HG03060 (cell line): ENCODE results near the gene CCNL1.

ENCODE experiments used
- ATAC-seq: cut with Tn5 transposase; IDR thresholded peaks from one replicate; pipeline ENCODE4 v1.9.1; 2021; ENCODE audit warnings: low read depth, moderate number of reproducible peaks; ENCODE audit not compliant: unreplicated experiment

The CCNL1 gene

GRCh38 chr3:157127831-157128767, 31.8 kb downstream of the CCNL1 start:
- no peak for ATAC-seq

GRCh38 chr3:157127268-157127667, 32.7 kb downstream of the CCNL1 start:
- no peak for ATAC-seq

GRCh38 chr3:157126365-157126764, 33.6 kb downstream of the CCNL1 start:
- ATAC-seq, result no peak

- ATAC-seq, result no peak
Observed at GRCh38 chr3:157125101-157125500, 34.8 kb downstream of the CCNL1 start.

GRCh38 chr3:157123621-157124020, 36.3 kb downstream of the CCNL1 start:
- no peak for ATAC-seq

- ATAC-seq, result no peak
Observed at GRCh38 chr3:157122832-157123427, 37.0 kb downstream of the CCNL1 start.

- no peak for ATAC-seq
Observed at GRCh38 chr3:157122116-157122515, 37.8 kb downstream of the CCNL1 start.

GRCh38 chr3:157121522-157121921, 38.4 kb downstream of the CCNL1 start:
- ATAC-seq, result no peak

- no peak for ATAC-seq
Observed at GRCh38 chr3:157120071-157120892, 39.7 kb downstream of the CCNL1 start.

- ATAC-seq, result no peak
Observed at GRCh38 chr3:157119369-157119951, 40.5 kb downstream of the CCNL1 start.

- ATAC-seq, result no peak
Observed at GRCh38 chr3:157117875-157118654, 41.9 kb downstream of the CCNL1 start.

GRCh38 chr3:157117206-157117605, 42.7 kb downstream of the CCNL1 start:
- ATAC-seq, result no peak

- no peak for ATAC-seq
Observed at GRCh38 chr3:157116017-157116416, 43.9 kb downstream of the CCNL1 start.

- ATAC-seq, result no peak
Observed at GRCh38 chr3:157115069-157116006, 44.6 kb downstream of the CCNL1 start.

- no peak for ATAC-seq
Observed at GRCh38 chr3:157113832-157114505, 46.0 kb downstream of the CCNL1 start.

GRCh38 chr3:157112536-157112935, 47.4 kb downstream of the CCNL1 start:
- no peak for ATAC-seq

GRCh38 chr3:157111518-157111917, 48.4 kb downstream of the CCNL1 start:
- no peak for ATAC-seq

GRCh38 chr3:157110761-157111278, 49.1 kb downstream of the CCNL1 start:
- ATAC-seq, result no peak
